HG03196 (cell line): ENCODE data around the gene SLIT1.
A peak's percentile ranks its signal among the peaks of the same experiment; 100 is the strongest.

Experiments
- ATAC-seq: cut with Tn5 transposase; IDR thresholded peaks from one replicate; pipeline ENCODE4 v1.9.1; 2021; ENCODE audit not compliant: unreplicated experiment

Gene SLIT1

GRCh38 chr10:96984541-96985131 is 201.1 kb downstream of the SLIT1 start:
- peak; percentile 51 for ATAC-seq

DNA sequence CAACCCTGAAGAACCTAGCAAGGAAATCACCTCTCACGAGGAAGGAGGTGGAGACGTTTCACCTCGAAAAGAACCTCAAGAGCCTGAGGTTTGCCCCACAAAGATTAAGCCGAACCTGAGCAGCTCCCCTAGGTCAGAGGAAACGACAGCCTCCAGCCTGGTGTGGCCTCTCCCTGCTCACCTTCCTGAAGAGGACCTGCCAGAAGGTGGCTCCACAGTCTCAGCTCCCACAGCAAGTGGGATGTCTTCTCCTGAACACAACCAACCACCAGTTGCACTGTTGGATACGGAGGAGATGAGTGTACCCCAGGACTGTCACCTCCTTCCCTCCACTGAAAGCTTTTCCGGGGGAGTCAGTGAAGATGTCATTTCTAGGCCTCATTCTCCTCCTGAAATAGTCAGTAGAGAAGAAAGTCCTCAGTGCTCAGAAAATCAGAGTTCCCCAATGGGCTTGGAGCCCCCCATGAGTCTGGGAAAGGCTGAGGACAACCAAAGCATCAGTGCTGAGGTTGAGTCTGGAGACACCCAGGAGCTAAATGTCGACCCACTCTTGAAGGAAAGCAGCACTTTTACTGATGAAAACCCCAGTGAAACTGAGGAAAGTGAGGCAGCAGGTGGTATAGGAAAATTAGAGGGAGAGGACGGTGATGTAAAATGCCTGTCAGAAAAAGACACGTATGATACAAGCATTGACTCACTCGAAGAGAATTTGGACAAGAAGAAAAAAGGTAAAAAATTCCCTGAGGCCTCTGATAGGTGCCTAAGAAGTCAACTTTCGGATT is 203.4 kb downstream of the SLIT1 start:
- ATAC-seq: no peak

GRCh38 chr10:96978621-96979154 is 207.1 kb downstream of the SLIT1 start:
- ATAC-seq: peak; percentile 68

- no peak for ATAC-seq
Observed at GRCh38 chr10:96975136-96975535, 210.6 kb downstream of the SLIT1 start.

GRCh38 chr10:96973809-96974747 is 211.7 kb downstream of the SLIT1 start:
- no peak for ATAC-seq

DNA sequence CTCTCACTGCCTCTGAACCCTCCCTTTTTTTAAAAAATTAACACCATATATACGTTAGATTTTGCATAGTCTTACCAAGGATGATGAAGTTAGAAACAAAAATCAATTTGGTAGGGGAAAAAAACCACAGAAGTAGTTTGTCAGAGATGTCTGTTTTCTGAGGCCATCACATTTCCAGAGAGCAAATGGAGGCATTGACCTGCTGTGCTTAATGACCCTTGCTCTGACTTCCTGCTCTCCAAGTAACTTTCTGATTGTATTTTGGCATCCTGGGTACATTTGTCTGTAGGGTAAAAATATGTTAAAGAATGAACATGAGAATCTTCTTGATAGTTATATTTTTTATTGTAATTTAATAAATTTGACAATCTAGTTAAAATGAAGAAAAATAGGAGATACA is 213.5 kb downstream of the SLIT1 start:
- ATAC-seq: no peak

DNA sequence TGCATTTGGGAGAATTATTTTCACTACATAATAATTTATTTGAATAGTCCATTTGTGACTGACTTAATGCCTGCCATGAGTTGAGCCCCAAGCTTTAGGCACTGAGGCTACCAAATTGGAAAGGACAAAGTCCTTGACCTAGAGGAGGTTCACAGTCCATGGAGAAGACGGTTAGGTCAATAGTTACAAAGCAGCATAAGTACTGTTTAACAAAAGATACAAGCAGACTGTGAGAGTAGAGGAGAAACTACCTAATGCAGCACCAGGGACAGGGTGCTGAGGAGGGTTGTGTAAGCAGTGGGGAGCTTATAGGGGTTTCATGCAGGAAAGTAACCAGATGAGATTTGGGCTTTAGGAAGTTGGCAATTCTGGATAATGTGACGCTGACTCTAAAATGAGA is 214.4 kb downstream of the SLIT1 start:
- no peak for ATAC-seq

DNA sequence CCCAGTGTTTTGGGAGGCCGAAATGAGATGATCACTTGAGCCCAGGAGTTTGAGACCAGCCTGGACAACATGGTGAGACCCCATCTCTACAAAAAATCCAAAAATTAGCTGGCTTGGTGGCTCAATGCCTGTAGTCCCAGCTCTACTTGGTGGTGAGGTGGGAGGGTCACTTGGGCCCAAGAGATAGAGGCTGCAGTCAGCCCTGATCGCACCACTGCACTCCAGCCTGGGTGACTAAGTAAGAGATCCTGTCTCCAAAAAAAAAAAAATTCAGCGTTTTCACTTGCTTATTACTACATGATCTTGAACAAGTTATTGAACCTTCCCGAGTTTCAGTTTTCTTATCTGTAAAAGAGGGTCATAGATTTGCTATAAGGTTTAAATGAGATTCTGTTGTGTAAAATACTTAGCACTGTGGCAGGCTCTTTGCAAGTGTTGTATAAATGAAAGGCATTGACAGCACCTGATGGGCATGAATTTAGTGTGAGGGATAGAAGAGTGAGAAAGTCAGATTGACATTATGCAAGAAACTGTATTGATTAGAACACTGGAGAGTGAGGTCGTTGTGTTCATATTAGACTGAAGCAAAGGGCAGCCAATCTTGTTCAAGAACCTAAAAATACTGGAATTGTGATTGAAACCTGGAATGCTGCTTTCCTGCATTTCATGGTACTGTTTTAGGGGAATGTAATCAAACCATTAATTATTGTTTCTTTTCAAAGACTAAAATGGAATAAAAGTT is 216.9 kb downstream of the SLIT1 start:
- ATAC-seq: no peak

GRCh38 chr10:96967847-96968246 is 217.9 kb downstream of the SLIT1 start:
- ATAC-seq: no peak

- ATAC-seq: no peak
Observed at GRCh38 chr10:96964131-96964530, 221.6 kb downstream of the SLIT1 start.

- no peak for ATAC-seq
Observed at GRCh38 chr10:96960872-96961271, 224.9 kb downstream of the SLIT1 start.

GRCh38 chr10:96959733-96960132 is 226.0 kb downstream of the SLIT1 start:
- no peak for ATAC-seq

GRCh38 chr10:96958071-96958470 is 227.7 kb downstream of the SLIT1 start:
- ATAC-seq: no peak

DNA sequence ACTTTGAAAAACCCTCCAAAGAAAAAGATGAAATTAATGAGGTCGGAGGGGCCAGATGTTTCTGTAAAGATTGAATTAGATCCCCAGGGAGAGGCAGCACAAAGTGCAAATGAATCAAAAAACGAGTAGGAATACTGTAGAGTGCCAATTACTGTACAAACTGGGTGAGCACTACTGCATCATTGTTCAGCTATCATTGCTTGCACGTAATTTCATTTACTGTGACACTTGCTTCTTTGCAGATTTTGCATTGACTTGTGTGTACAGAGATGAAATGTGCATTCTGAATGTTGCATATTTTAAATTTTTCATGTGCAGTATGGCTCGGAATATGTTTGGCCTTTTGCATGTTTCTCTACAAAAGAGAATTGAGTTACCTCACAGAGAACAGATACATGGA is 230.0 kb downstream of the SLIT1 start:
- ATAC-seq: no peak

DNA sequence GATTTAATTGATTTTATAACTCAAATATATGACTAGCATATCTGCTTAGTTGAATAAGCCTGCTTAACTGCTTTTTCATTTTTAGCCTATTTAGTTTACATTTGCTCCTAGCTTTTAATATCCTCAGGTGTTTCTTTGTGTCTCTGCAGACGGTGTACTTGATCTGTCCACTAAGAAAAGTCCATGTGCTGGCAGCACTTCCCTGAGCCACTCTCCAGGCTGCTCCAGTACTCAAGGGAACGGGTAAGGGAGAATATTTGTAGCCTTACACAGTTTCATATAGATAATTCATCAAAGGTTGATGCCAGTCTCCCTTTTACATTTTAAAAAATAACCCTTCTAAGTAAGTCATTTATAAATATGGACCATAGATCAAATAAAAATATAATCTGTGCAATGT is 233.8 kb downstream of the SLIT1 start:
- ATAC-seq: no peak

DNA sequence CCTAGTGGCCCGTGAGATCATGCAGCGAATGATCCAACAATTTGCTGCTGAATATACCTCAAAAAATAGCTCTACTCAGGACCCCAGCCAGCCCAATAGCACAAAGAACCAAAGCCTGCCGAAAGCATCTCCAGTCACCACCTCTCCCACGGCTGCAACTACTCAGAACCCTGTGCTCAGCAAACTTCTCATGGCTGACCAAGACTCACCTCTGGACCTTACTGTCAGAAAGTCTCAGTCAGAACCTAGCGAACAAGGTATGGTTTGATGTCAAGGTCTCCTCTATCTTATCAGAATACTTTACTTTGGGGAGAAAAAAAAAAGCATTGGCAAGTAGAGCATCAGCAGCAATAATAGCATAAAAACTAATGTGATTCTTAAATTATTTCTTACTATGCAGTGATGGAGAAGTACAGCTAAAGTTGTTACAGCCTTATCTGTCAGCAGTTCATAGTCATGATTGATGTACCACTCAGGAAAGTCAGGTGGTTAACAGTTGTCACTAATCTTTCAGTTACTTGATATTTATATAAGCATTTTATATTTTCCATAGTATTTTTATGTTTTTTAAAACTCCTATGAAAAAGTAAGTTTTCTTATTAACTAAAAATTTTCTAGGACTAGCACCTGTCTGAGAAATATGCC is 236.6 kb downstream of the SLIT1 start:
- no peak for ATAC-seq
